DMS 273 treated with DMSO at 0.1 percent for 48 hours (cell line): ENCODE data around the gene KRT72.

ENCODE experiments used
- DNase-seq: peaks from one replicate; lab custom pipeline; 2025; lab: John Stamatoyannopoulos, UW

KRT72 gene

GRCh38 chr12:52578469-52578868 is 22.8 kb downstream of the KRT72 start:
- DNase-seq, result no peak

- no peak for DNase-seq
Measured at GRCh38 chr12:52577316-52577715, 23.9 kb downstream of the KRT72 start.

- no peak for DNase-seq
Measured at GRCh38 chr12:52575948-52576347, 25.3 kb downstream of the KRT72 start.

- no peak for DNase-seq
Measured at GRCh38 chr12:52575256-52575655, 26.0 kb downstream of the KRT72 start.

- DNase-seq, result no peak
Measured at GRCh38 chr12:52573743-52574142, 27.5 kb downstream of the KRT72 start, which contains the start of gene KRT74. KRT74 (minus strand) TSS chr12:52573843; CDS start chr12:52573777, 66 bp downstream.

GRCh38 chr12:52573306-52573705 is 28.0 kb downstream of the KRT72 start:
- DNase-seq, result no peak

- no peak for DNase-seq
Measured at GRCh38 chr12:52570511-52570910, 30.8 kb downstream of the KRT72 start.

GRCh38 chr12:52568111-52568510 is 33.2 kb downstream of the KRT72 start:
- no peak for DNase-seq

GRCh38 chr12:52566847-52567291 is 34.4 kb downstream of the KRT72 start:
- DNase-seq, result no peak

GRCh38 chr12:52564582-52564981 is 36.7 kb downstream of the KRT72 start:
- DNase-seq, result no peak

- no peak for DNase-seq
Measured at GRCh38 chr12:52561880-52562449, 39.3 kb downstream of the KRT72 start.

GRCh38 chr12:52559979-52560378 is 41.3 kb downstream of the KRT72 start:
- DNase-seq, result no peak

GRCh38 chr12:52558781-52559445 is 42.4 kb downstream of the KRT72 start:
- DNase-seq, result no peak

- DNase-seq, result no peak
Measured at GRCh38 chr12:52557476-52557875, 43.8 kb downstream of the KRT72 start.

GRCh38 chr12:52555577-52555976 is 45.7 kb downstream of the KRT72 start:
- no peak for DNase-seq

GRCh38 chr12:52552681-52553195 is 48.5 kb downstream of the KRT72 start, which contains the start of gene KRT71:
KRT71 (minus strand) TSS chr12:52553145; CDS start chr12:52553077, 68 bp downstream.
- DNase-seq, result no peak

- DNase-seq, result no peak
Measured at GRCh38 chr12:52552055-52552454, 49.2 kb downstream of the KRT72 start.

GRCh38 chr12:52551216-52551865 is 49.9 kb downstream of the KRT72 start:
- no peak for DNase-seq

GRCh38 chr12:52546126-52546525 is 55.1 kb downstream of the KRT72 start:
- no peak for DNase-seq

GRCh38 chr12:52543985-52544883 is 57.0 kb downstream of the KRT72 start:
- DNase-seq, result no peak

GRCh38 chr12:52542785-52543318 is 58.4 kb downstream of the KRT72 start:
- no peak for DNase-seq

GRCh38 chr12:52542157-52542556 is 59.1 kb downstream of the KRT72 start:
- no peak for DNase-seq
